Measurements from ENCODE around the gene PARD3B. TPM values are rescaled to one million over a fixed set of nuclear protein-coding genes. Genes with fewer than 3 reads are reported as not detected.

PARD3B gene
- total RNA-seq, 2 experiments from 2014 or later, result 0.11 to 0.88 TPM

- intact Hi-C loops (cut with micrococcal nuclease), result no loop called here
- peaks cover 7% of the 10 kb centered on the region for H3K9me3 Mint-ChIP-seq
- CTCF ChIA-PET, result no interaction called here
These were observed 428.3 kb downstream of the PARD3B start for GRCh38 chr2:204973616-204974015.

DNA sequence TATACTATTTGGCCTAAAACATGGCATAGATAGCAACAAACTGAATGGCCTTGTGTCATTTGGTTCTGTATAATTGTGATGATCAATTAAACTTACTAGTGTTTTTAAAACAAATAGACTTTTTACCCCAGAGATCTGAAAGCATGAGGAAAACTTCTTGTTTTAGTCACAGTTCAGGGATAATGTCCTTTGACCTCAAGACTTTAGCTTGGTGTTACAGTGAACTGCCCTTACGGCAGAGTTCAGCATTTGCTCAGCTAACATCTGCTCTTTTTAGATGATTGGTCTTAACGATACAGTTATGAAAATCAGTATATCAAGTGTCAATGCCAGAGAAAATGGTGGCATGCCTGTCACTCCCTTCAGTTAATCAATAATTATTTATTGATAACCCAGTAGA is 429.2 kb downstream of the PARD3B start:
- CTCF ChIA-PET, result no interaction called here
- no peaks in the 10 kb centered on the region for H3K27me3 Mint-ChIP-seq
- H3K4me1 Mint-ChIP-seq (ENCODE audit: low read depth), result peaks cover 21% of the 10 kb centered on the region
- H3K4me3 Mint-ChIP-seq, result no peak overlapping the region
- H3K9me3 Mint-ChIP-seq, result peaks cover 5% of the 10 kb centered on the region
- intact Hi-C loops (cut with micrococcal nuclease), result no loop called here
- DNase-seq, result no peak
- TF ChIP-seq, protein P1, sequence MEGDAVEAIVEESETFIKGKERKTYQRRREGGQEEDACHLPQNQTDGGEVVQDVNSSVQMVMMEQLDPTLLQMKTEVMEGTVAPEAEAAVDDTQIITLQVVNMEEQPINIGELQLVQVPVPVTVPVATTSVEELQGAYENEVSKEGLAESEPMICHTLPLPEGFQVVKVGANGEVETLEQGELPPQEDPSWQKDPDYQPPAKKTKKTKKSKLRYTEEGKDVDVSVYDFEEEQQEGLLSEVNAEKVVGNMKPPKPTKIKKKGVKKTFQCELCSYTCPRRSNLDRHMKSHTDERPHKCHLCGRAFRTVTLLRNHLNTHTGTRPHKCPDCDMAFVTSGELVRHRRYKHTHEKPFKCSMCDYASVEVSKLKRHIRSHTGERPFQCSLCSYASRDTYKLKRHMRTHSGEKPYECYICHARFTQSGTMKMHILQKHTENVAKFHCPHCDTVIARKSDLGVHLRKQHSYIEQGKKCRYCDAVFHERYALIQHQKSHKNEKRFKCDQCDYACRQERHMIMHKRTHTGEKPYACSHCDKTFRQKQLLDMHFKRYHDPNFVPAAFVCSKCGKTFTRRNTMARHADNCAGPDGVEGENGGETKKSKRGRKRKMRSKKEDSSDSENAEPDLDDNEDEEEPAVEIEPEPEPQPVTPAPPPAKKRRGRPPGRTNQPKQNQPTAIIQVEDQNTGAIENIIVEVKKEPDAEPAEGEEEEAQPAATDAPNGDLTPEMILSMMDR (IDR thresholded peaks at IDR 0.05), result no peak
- no peak for ATAC-seq
- H3K36me3 Mint-ChIP-seq (ENCODE audit: low read depth), result peaks cover 3% of the 10 kb centered on the region
- no peak overlapping the region for H3K27ac Mint-ChIP-seq
- POLR2A ChIA-PET, result no interaction called here

More at GRCh38 chr2:204973616-204974015, 428.3 kb downstream of the PARD3B start:
- H3K27me3 Mint-ChIP-seq, result no peaks in the 10 kb centered on the region
- peaks cover 3% of the 10 kb centered on the region for H3K36me3 Mint-ChIP-seq (ENCODE audit: low read depth)
- no peak overlapping the region for H3K27ac Mint-ChIP-seq
- no peak for DNase-seq
- POLR2A ChIA-PET, result no interaction called here
- H3K4me3 Mint-ChIP-seq, result no peak overlapping the region
- H3K4me1 Mint-ChIP-seq (ENCODE audit: low read depth), result peaks cover 24% of the 10 kb centered on the region
- TF ChIP-seq, protein P1 (IDR thresholded peaks at IDR 0.05), result no peak
- ATAC-seq, result no peak

DNA sequence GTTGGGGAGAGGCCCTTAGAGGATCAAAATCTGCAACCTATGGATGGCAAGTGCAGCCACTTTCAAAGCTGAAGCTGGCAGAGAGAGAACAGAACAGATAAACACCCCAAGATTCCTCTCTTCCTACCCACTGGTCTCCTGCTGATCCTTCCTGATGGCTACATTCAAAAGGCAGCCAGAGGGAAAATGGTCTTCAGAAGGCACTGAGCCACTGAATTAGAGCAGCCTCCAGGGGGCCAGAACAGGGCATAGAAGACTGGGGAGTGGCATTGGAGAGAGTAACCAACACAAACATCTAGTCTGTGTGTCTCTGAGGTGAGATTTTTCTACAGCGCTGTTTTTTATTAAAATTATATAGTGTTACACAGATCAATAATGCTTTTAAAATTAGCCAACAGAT is 432.6 kb downstream of the PARD3B start:
- POLR2A ChIA-PET, result no interaction called here

DNA sequence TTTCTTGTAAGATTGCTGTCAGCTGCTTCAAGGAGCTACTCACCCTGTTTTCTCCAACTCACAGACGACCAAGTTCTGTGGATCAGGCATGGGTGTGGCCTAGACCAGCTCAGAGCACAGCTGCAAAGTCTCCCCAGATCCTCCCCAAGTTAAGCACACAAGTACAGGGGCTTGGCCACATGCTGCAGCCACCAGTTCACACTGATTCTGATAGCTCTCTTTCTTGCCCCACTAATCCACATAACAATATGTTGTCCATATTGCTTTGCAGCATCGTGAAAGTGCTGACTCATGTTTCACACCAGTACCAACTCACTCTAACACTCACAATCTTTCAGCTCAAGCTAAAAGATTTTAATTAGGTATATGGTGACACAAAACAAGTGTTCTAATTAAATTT is 437.0 kb downstream of the PARD3B start:
- Mint-ChIP-seq H3K4me3 (no peak overlapping the region), H3K27ac (no peak overlapping the region), H3K4me1 (ENCODE audit: low read depth) (peaks cover 8% of the 10 kb centered on the region), H3K9me3 (peaks cover 1% of the 10 kb centered on the region), H3K27me3 (no peaks in the 10 kb centered on the region), H3K36me3 (ENCODE audit: low read depth) (no peaks in the 10 kb centered on the region)
- ChIA-PET CTCF (no interaction called here), POLR2A (no interaction called here)
- ATAC-seq (peak; percentile 24), DNase-seq (no peak)
- intact Hi-C loops (cut with micrococcal nuclease), result no loop called here
- TF ChIP-seq, protein P1 (IDR thresholded peaks at IDR 0.05), result no peak

More for the DNA sequence above, 432.6 kb downstream of the PARD3B start:
- H3K36me3 Mint-ChIP-seq (ENCODE audit: low read depth), result no peaks in the 10 kb centered on the region
- H3K4me1 Mint-ChIP-seq (ENCODE audit: low read depth), result peaks cover 10% of the 10 kb centered on the region
- intact Hi-C loops (cut with micrococcal nuclease), result no loop called here
- no peaks in the 10 kb centered on the region for H3K9me3 Mint-ChIP-seq
- no peaks in the 10 kb centered on the region for H3K27me3 Mint-ChIP-seq
- H3K27ac Mint-ChIP-seq, result no peak overlapping the region
- H3K4me3 Mint-ChIP-seq, result no peak overlapping the region
- TF ChIP-seq, protein P1 (IDR thresholded peaks at IDR 0.05), result no peak
- ATAC-seq (no peak), DNase-seq (no peak)
- CTCF ChIA-PET, result no interaction called here

DNA sequence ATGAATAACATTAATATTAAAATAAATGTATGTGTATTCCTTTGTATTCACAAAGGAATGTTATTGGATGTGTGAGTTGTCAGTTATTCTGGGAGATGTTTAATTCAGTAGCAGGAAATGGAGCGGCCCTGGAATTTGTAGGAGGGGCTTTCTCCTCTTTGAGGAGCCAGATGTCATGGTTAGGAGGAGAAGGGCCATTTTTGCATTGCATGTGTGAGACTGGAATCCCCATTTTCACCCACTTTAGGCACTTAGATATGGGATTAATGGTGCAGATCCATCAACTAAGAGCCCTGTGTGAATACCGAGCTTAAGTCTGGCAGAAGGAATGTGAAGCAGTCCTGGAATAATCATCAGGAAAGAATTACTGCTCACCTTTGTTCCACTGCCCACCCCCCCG is 439.2 kb downstream of the PARD3B start:
- ATAC-seq (no peak), DNase-seq (no peak)
- TF ChIP-seq, protein P1 (IDR thresholded peaks at IDR 0.05), result no peak
- H3K4me3 Mint-ChIP-seq, result no peak overlapping the region
- no peak overlapping the region for H3K27ac Mint-ChIP-seq
- no peaks in the 10 kb centered on the region for H3K27me3 Mint-ChIP-seq
- peaks cover 1% of the 10 kb centered on the region for H3K9me3 Mint-ChIP-seq
- ChIA-PET POLR2A (interaction anchor here (0.6 kb wide), 1 partner anchor 45 kb away, joined by 3 read pairs; no protein-coding TSS in a partner anchor), CTCF (no interaction called here)
- H3K4me1 Mint-ChIP-seq (ENCODE audit: low read depth), result peaks cover 8% of the 10 kb centered on the region
- intact Hi-C loops (cut with micrococcal nuclease), result no loop called here
- no peaks in the 10 kb centered on the region for H3K36me3 Mint-ChIP-seq (ENCODE audit: low read depth)
